Transverse colon (tissue), 4 donors: ENCODE measurements around the gene ABHD13. TPM values are rescaled to one million over a fixed set of nuclear protein-coding genes. Genes with fewer than 3 reads are reported as not detected.

Source experiments
- DNase-seq: peaks from one replicate; pipeline ENCODE4 v3.0.0-alpha.2; 2019
- H3K27ac ChIP-seq, 4 donors: fragments of 200-600 bp; sonication (generic); 2 replicates each; pipeline ENCODE4 v1.5.1; 2016 to 2018; ENCODE audit warnings: inconsistent platforms in 4 of 4
- H3K27me3 ChIP-seq: fragments of 200-600 bp; sonication (generic); 2 replicates; pipeline ENCODE4 v1.5.1; 2017; ENCODE audit warnings: inconsistent platforms
- H3K36me3 ChIP-seq, 4 donors: fragments of 200-600 bp; sonication (generic); 2 replicates each; pipeline ENCODE4 v1.5.1; 2017 to 2019; ENCODE audit warnings: inconsistent platforms in 4 of 4
- H3K4me1 ChIP-seq, 4 donors: fragments of 200-600 bp; sonication (generic); 2 replicates each; pipeline ENCODE4 v1.5.1; 2017 to 2020; ENCODE audit warnings: inconsistent platforms in 4 of 4
- H3K4me3 ChIP-seq, 4 donors: fragments of 200-600 bp; sonication (generic); 1 replicate in 1 of 4; 2 replicates in 3 of 4; pipeline versions ENCODE4 v1.5.1 to v1.6.1; 2017 to 2019; ENCODE audit warnings: inconsistent platforms in 4 of 4
- H3K9me3 ChIP-seq, 2 donors: fragments of 200-600 bp; sonication (generic); 2 replicates each; pipeline ENCODE4 v1.5.1; 2017 to 2019; ENCODE audit warnings: inconsistent platforms in 2 of 2
- CTCF ChIP-seq, 5 experiments: fragments of 200-600 bp in 3 of 5; fragments of 450-650 bp in 2 of 5; sonication (generic) in 3 of 5; IDR thresholded peaks; 1 replicate in 2 of 5; 2 replicates in 3 of 5; pipeline ENCODE4 v1.5.1; 2016 to 2017; ENCODE audit warnings: antibody characterized with exemption in 5 of 5, inconsistent platforms in 3 of 5, mild to moderate bottlenecking in 2 of 5, moderate library complexity in 1 of 5
- EP300 ChIP-seq: sonication (generic); formaldehyde crosslinking; IDR thresholded peaks from one replicate; pipeline ENCODE4 v1.6.1; 2017; ENCODE audit warnings: antibody characterized with exemption, low read depth
- POLR2A ChIP-seq: fragments of 450-650 bp; IDR thresholded peaks from one replicate; pipeline ENCODE4 v1.6.1; 2016; ENCODE audit warnings: antibody characterized with exemption, mild to moderate bottlenecking, moderate library complexity
- POLR2AphosphoS5 ChIP-seq, 3 donors: sonication (generic); formaldehyde crosslinking; IDR thresholded peaks; one replicate each; pipeline ENCODE4 v1.6.1; 2016; ENCODE audit warnings: antibody characterized with exemption in 3 of 3
- WGBS, 2 donors: methylation state at CpG; one replicate each; pipeline ENCODE4 v1.1.5; 2018; ENCODE audit warnings: low coverage in 1 of 2; 5-methylcytosine and 5-hydroxymethylcytosine counted together
- in situ Hi-C, 4 donors: fragments of 200-750 bp; cut with MboI; loops; one replicate each; pipeline versions ENCODE4 v1.15.0 to v1.15.1; 2017; ENCODE audit warnings: low sequenced_read_pairs in 3 of 4, low pct_ligation_motif_present in 1 of 4, low pct_unique_long_range_greater_than_20kb in 1 of 4
- intact Hi-C: fragments of 100-400 bp; cut with DNase I; formaldehyde crosslinking; loops from one replicate; pipeline ENCODE4 v1.15.1; 2023; ENCODE audit warnings: low total_unique reads
- total RNA-seq, 4 donors: library from RNA; depleted of rRNA; stranded (reverse); fragments of >200 nt; gene quantifications; one replicate each; pipeline ENCODE4 v1.1.0, GENCODE V29; 2016

The ABHD13 gene
- total RNA-seq, result 10 to 100 TPM in 2 of 4 donors, 1 to 10 TPM in 2; 3.4 to 16.2 (median 8.7) TPM

GRCh38 chr13:108218044-108218974 is at the start of gene ABHD13:
ABHD13 (plus strand) TSS chr13:108218392; CDS start chr13:108229219, 10,827 bp downstream.
- intact Hi-C loops, result no loop called here
- H3K36me3 ChIP-seq, result no peaks in the 10 kb centered on the region
- no peaks in the 10 kb centered on the region for H3K9me3 ChIP-seq
- TF ChIP-seq CTCF (IDR thresholded peaks at IDR 0.05) (peak in 1 of 5 experiments; percentile 25), POLR2AphosphoS5 (IDR thresholded peaks at IDR 0.05) (peak; percentile 79 to 89 (median 85)), POLR2A (peak; percentile 74), EP300 (no peak)
- H3K27me3 ChIP-seq, result no peaks in the 10 kb centered on the region
- H3K4me1 ChIP-seq, result peaks cover 11 to 58% (median 28%) of the 10 kb centered on the region in 4 donors
- H3K4me3 ChIP-seq, result peak within 1 kb of the TSS; percentile 68 to 98 (median 86)
- 1% methylated on average over 58 of the region's 93 CpGs; no CpG with 5 or more reads in 1 of the 2 donors for WGBS, 2 donors
- H3K27ac ChIP-seq, result peak within 1 kb of the TSS; percentile 86 to 92 (median 88)
- peak; percentile 92 for DNase-seq
- in situ Hi-C loops, result no loop called here

- H3K9me3 ChIP-seq, result peaks cover 0 to 6% of the 10 kb centered on the region in 2 donors
- no peaks in the 10 kb centered on the region for H3K27me3 ChIP-seq
- no peaks in the 10 kb centered on the region for H3K4me1 ChIP-seq
- intact Hi-C loops (no loop called here), in situ Hi-C loops (loop anchor here in 3 of 4 donors (25.0 kb wide), 1 partner anchor 957 kb away; no protein-coding TSS in a partner anchor)
- 87% methylated on average over 3 of the region's 3 CpGs; no CpG with 5 or more reads in 1 of the 2 donors for WGBS, 2 donors
- no peak overlapping the region for H3K4me3 ChIP-seq
- DNase-seq, result no peak
- H3K36me3 ChIP-seq, result no peaks in the 10 kb centered on the region
- no peak overlapping the region for H3K27ac ChIP-seq
- TF ChIP-seq EP300, result no peak
- no peak for TF ChIP-seq CTCF (IDR thresholded peaks at IDR 0.05)
- TF ChIP-seq POLR2AphosphoS5 (IDR thresholded peaks at IDR 0.05), result no peak
- no peak for TF ChIP-seq POLR2A
Measured at GRCh38 chr13:108168929-108169328, 49.3 kb upstream of the ABHD13 start.

GRCh38 chr13:108176685-108177274 is 41.4 kb upstream of the ABHD13 start:
- 36 to 39% methylated on average over 5 to 8 of the region's 8 CpGs for WGBS, 2 donors
- peak; percentile 37 for DNase-seq
- Histone ChIP-seq H3K27ac (no peak overlapping the region), H3K9me3 (no peaks in the 10 kb centered on the region), H3K36me3 (no peaks in the 10 kb centered on the region), H3K4me1 (no peaks in the 10 kb centered on the region), H3K27me3 (no peaks in the 10 kb centered on the region), H3K4me3 (no peak overlapping the region)
- peak; percentile 18 to 39 (median 24) for TF ChIP-seq CTCF (IDR thresholded peaks at IDR 0.05)
- TF ChIP-seq POLR2A, result no peak
- in situ Hi-C loops (no loop called here), intact Hi-C loops (no loop called here)

GRCh38 chr13:108178078-108178477 is 40.1 kb upstream of the ABHD13 start:
- WGBS, 2 donors, result 81 to 100% methylated on average over 1 to 9 of the region's 9 CpGs
- DNase-seq, result no peak
- no peak overlapping the region for H3K27ac ChIP-seq
- in situ Hi-C loops, result no loop called here
- H3K36me3 ChIP-seq, result no peaks in the 10 kb centered on the region
- H3K9me3 ChIP-seq, result no peaks in the 10 kb centered on the region
- no peaks in the 10 kb centered on the region for H3K27me3 ChIP-seq
- H3K4me3 ChIP-seq, result no peak overlapping the region
- intact Hi-C loops, result no loop called here
- TF ChIP-seq EP300 (no peak), CTCF (IDR thresholded peaks at IDR 0.05) (no peak), POLR2AphosphoS5 (IDR thresholded peaks at IDR 0.05) (no peak), POLR2A (no peak)
- H3K4me1 ChIP-seq, result no peaks in the 10 kb centered on the region
